GM21381 (cell line): ENCODE results near the gene ACSS3.

Experiments used
- ATAC-seq: cut with Tn5 transposase; IDR thresholded peaks from one replicate; pipeline ENCODE4 v1.9.1; 2021; ENCODE audit warnings: mild to moderate bottlenecking, moderate library complexity; ENCODE audit not compliant: unreplicated experiment

ACSS3 gene

DNA sequence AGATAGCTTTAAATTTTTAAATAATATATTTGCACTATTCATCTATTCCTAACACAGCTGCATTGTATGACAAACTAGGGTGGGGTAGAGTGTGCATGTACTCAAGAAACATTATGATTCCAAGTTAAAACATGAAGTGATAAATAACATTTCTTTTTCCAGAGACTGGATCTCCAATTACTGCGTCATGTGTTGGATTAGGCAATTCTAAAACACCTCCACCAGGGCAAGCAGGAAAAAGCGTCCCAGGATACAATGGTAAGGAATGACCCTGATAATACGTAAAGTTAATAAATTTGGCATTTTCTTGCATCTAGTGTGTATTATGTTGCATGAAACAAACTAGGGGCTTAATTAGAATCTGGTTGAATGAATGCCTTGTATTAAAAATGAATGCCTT is 138.9 kb downstream of the ACSS3 start:
- ATAC-seq, result no peak

DNA sequence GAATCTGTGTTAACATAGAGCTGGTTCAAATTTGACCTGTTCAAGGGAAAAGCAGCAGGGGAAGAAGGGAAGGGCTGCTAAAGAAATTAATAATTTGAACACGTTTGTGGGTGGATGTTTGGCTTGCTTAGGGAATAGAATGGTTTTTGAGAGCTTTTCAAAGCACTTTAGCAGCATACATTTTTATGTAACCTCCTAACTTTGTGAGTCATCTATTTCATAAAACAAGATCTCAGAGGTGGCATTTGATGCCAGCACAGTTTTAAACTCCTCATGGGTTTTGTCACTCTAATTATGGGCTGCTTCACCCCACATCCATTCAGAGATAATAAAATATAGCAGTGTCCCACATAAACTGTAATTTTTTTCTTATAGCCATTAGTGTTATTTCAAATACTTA is 143.8 kb downstream of the ACSS3 start:
- ATAC-seq, result no peak

DNA sequence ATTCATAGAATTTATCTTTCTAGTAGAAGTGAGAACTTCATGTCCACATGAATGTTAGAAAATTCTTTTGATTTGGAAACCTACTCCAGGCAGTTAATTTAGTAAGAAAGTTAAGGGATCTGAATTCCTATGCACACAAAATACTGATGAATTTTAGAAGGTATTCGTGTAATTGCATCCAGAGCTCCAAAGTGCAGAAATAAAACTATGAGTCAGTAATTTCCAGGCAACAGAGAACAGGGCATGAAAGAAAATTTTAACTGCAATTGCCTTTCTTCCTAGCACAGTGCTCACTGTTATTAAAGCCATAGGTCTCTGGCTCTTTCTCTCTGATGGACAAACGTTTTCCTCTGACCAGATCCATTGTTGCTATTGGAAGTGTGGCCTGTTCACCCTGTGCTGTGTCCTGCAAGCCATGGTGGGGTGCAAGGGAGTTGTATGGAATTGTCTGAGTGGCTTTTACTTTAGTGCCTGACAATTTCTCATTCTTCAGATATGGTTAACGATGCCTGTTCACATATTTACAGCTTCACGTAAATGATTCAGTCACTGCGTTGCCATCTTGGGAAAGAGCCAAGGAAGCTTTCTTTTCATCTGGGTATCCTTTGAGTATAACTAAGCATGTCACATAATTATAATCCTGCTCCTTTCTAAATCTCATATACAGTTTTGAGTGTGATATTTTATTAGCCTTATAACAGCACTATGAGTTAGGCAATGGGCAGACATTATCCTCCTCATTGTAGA is 145.1 kb downstream of the ACSS3 start:
- ATAC-seq, result no peak

DNA sequence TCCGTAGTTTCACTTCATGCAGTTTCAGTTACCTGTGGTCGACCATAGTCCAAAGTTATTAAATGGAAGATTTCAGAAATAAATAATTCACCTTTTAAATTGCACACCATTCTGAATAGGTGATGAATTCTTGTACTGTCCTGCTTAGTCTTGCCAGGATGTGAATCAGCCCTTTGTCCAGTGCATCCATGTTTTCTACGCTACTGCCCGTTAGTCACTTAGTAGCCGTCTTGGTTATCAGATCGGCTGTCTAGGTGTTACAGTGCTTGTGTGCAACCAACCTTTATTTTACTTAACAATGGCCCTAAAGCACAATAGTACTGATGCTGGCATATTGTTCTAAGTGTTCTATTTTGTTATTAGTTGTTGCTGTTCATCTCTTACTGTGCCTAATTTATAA is 146.7 kb downstream of the ACSS3 start:
- ATAC-seq, result no peak

GRCh38 chr12:81229759-81230158 is 151.9 kb downstream of the ACSS3 start:
- no peak for ATAC-seq

DNA sequence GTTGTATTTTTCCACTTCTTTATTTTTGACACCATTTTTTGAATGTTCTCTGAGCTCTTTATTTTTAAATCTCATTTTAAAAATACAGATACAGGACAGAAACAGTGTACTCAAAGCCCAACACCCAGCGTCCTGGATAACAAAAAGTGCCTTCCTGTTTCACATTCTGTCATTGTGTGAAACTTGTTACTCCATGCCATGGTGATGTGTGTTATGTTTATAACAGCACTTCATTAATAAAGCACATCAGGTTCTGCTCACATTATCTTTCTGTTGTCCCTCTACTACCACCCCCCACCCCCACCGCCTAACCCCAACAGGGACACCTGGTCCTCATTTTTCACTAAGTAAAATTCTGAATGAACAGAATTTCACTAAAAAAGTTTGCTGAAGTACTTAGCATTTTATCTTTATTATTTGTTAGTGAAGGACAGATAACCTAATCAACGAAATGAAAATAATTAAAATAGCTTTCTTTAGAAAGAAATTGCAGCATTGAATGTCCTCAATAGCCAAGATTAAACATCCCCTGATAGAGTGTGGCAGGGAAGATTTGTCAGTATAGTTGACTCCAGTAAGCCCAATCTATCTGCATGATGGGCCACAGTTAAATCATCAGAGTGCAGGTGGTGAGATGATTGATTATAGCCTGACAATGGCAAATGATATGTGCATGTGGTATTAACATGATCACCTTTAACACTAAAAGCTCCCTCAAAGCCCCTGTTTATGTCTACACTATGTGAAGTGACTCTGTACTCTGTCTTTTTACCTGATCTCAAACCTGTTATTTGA is 153.9 kb downstream of the ACSS3 start:
- ATAC-seq, result no peak

GRCh38 chr12:81245458-81245857 is 167.6 kb downstream of the ACSS3 start:
- no peak for ATAC-seq

DNA sequence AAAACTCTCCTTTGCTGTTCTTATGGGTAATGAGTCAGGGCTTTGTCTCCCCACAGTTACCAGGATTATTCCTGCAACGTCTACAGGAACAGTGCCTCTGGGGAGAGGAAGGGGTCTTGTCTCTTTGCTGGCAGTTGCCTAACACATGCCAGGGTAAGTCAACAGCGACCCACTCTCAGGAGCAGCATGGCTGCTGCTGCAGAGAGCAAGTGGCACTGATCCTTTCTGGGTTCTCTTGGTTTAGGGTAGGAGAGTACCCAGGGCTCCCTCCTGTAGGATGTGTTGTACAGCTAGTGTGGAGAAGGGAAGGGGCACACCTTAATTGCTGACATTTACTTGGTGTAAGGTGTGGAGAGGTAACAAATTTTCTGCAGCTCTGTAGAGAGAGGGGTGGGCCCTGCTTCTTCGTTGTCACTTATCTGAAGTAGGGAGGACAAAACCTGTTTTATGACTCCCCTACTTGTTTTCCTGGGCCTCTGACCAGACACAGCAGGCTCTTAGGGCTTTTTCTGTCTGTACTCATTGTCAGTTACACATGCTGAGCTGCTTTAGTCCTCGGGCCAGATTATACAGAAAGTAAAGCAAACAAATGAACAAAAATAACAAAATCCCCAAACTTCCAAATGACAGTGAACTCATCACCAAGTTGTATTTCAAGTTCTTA is 168.2 kb downstream of the ACSS3 start:
- ATAC-seq, result no peak

DNA sequence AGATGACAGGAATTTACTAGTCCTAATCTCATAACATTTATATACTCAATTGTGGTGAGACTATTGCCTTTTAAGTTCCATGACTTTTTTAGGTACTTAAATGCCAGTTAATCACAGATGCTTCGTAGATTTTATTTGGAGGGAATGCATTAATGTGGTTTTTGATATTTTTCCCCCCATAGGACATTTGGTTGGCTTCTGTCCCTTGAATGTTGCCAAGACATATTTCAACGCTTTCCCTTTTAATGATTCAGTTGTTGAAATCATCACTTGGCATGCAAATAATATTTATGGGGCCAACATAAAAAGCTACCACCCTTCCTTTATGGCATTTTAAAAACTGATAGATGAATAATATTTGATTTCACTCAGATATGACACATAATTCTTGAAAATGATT is 172.1 kb downstream of the ACSS3 start:
- ATAC-seq, result no peak

GRCh38 chr12:81252228-81252627 is 174.3 kb downstream of the ACSS3 start:
- no peak for ATAC-seq

DNA sequence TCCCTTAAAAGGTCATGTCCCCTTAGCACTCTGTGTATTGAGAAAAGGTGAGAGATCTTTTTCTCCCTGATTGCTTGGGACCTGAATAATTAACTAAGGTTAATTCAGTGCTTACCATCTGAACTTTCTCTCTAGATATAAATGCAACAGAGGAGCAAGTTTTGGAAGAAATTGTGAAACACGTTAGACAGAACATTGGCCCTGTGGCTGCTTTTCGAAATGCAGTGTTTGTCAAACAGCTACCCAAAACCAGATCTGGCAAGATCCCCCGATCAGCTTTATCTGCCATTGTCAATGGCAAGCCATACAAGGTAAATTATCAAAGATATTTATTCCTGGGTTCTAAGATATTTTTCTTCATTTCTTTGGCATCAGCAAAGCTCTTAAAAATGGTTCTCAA is 175.5 kb downstream of the ACSS3 start:
- no peak for ATAC-seq

GRCh38 chr12:81255456-81255855 is 177.6 kb downstream of the ACSS3 start:
- no peak for ATAC-seq

DNA sequence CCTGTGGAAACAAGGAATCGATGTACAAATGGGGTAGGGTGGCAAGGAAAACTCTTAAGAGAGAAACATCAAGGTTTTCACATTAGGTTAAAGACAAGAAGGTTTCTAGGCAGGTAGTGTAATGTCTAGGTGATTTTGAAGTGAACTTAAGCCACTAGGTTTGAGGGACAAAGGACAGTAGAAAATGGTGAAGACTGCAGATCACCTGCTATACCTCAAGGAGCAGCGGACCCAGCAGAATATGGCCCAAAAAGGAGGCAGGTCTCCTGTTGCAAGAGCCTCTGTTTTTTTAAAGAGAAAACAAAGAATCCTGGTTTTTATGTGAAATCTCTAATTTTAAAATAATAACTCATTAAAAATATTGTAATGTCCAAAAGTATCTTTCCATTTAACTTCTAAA is 178.1 kb downstream of the ACSS3 start:
- ATAC-seq, result no peak

- no peak for ATAC-seq
Measured at GRCh38 chr12:81257947-81258551, 180.2 kb downstream of the ACSS3 start.

DNA sequence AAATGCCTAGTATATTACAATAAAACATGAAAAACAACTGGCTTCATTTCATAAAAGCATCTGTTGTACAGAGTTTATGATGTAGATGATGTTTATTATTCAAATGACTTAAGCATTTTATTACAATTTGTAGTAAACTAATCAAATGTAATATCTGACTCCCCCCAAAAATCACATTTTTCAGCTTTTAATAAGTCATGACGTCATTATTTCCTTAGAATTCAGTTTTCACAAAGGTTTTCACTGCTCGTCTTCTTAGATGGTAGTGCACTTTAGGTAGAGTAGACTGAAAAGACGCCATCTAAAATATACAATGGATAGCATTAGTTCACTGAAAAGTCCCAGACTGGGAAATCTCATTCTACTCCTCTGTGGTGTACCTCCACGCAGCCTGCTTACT is 181.5 kb downstream of the ACSS3 start:
- ATAC-seq, result no peak

GRCh38 chr12:81261508-81262207 is 183.8 kb downstream of the ACSS3 start:
- ATAC-seq, result no peak

DNA sequence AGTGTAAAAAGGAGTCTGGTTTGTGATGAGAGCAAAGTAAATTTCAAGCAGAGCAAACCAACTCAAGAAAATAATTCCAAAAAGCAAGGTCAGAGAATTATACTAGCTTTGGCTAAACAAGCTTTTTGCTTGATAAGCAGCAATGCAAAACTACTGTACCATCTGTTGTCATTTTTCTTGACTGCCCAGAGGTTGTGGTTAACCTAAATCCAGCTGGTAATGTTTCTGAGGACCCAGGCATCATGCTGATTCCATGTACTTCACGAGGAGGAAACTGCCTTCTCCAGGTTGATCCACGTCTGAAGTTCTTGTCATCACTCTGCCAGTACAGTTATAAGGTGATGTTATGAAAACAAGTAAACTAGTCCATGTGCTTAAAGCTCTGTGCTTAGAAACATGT is 185.2 kb downstream of the ACSS3 start:
- ATAC-seq, result no peak

DNA sequence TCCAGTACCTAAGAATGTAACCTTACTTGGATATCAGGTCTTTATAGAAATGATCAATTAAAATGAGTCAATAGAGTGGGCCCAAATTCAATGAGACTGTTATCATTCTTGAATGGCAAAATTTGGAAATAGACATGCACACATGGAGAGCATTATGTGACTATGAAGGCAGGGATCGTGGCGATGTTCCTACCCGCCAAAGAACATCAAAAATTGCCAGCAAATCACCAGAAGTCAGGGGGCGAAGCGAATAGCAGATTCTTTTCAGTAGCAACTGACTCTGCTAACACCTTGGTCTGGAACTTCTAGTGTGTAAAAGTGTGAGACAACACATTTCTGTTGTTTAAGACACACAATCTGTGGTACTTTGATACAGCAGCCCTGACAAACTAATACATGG is 192.5 kb downstream of the ACSS3 start:
- no peak for ATAC-seq

- ATAC-seq, result no peak
Measured at GRCh38 chr12:81274637-81275529, 197.0 kb downstream of the ACSS3 start.

DNA sequence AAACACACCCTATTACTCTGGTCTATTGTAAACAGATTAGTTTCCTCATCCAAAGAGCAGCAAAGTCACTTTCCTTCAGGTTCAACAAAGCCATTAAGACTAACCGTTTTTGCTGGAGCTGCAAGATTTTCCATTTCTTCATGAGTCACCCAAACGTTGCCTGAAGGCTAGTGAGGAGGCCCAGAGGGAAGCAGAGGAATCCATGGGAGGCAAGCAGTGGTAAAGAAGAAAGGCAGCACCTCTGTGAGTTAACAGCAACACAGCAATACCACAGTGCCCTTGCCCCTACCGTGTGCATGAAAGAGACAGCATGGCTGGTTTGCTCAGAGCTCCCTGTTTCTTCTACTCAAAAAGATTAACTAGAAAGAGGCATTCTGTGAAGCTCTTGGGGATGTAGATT is 206.3 kb downstream of the ACSS3 start:
- ATAC-seq, result no peak
